ENCODE results near the gene RAPGEF2. TPM values are rescaled to one million over a fixed set of nuclear protein-coding genes. Genes with fewer than 3 reads are reported as not detected.

The RAPGEF2 gene
- total and polyA plus RNA-seq, 9 of the 15 experiments (the other 6 are each of a cell fraction or from before 2014, with no cell fraction given) = 3.1 to 32.6 (median 23.1) TPM

DNA sequence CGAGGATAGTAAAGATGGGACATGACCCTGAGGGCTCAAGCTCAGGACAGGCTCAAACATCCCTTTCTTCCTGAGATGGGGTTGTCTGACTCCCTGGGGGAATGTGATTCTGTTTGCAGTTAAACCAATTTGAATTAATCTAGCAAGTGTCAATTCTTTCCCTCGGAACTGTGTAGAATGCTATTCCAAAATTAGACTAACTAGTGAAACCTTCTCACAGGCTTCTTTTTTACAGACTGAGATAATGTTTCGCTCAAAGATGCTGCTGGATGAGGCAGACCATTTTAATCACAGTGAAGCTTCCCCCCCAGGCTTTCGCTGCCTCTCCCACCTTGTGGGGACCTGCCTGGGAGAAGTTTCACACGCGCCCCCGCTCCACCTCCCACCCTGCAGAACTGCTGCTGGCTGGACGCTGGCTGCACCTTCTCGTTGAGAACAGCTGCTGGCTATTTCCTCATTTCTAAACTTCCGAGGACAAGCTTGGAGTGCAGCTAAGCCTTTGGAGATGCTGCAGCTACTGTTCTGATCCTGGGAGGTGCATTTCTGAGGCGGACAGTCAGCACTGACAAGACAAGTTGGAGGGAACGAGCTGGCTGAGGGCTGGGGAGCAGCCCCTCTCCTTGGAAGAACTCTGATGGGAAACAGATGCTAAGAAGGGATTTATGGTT, 297.8 kb downstream of the RAPGEF2 start:
- no peaks in the 10 kb centered on the region for H3K9me1 ChIP-seq (ENCODE audit: control insufficient read depth, insufficient read depth, low read length)
- H2AFZ ChIP-seq (ENCODE audit: low read depth, low read length) = no peak overlapping the region
- no peaks in the 10 kb centered on the region for H3K79me2 ChIP-seq (ENCODE audit: control insufficient read depth, insufficient read depth, low read length)
- H3K4me1 ChIP-seq (replicated peaks in 1 of 2; ENCODE audit: control insufficient read depth in 2 of 2, insufficient read depth in 2 of 2, low read length in 2 of 2) = no peaks in the 10 kb centered on the region; a peak in 1 of 5 replicates
- in situ Hi-C loops (cut with MboI) (no loop called here), intact Hi-C loops (cut with micrococcal nuclease) (no loop called here)
- ATAC-seq (peak; percentile 33; the same call in 1 of the 3 replicates), FAIRE-seq (no peak), DNase-seq (ENCODE audit: extremely low read depth in 1 of 4, low spot score in 3 of 4) (no peak)
- no peaks in the 10 kb centered on the region for H3K36me3 ChIP-seq (ENCODE audit: control insufficient read depth, insufficient read depth, low read length)
- no TSS peak for BruUV-seq (replicated peaks)
- H3K27me3 ChIP-seq (ENCODE audit: control insufficient read depth in 2 of 2, insufficient read depth in 2 of 2, low read length in 2 of 2) = peaks cover 11 to 27% of the 10 kb centered on the region in 2 experiments
- H3K4me2 ChIP-seq (ENCODE audit: insufficient read depth, low read length) = no peak overlapping the region
- TF ChIP-seq SMAD2 (IDR thresholded peaks at IDR 0.05; ENCODE audit: low read depth, low read length) (no peak), CREBBP (IDR thresholded peaks at IDR 0.05; ENCODE audit: low read depth, low read length) (no peak), TEAD2 (tag; IDR thresholded peaks at IDR 0.05) (no peak), MTA2 (IDR thresholded peaks at IDR 0.05; ENCODE audit: low read depth) (no peak), STAT5A (IDR thresholded peaks at IDR 0.05; ENCODE audit: borderline replicate concordance, low read length) (no peak), ZNF551 (CRISPR knock-in tag; IDR thresholded peaks at IDR 0.05) (no peak), ZNF143 (CRISPR knock-in tag; IDR thresholded peaks at IDR 0.05) (no peak)
- no peak overlapping the region for H3K27ac ChIP-seq (ENCODE audit: extremely low read depth, low read depth, low read length)
- H4K20me1 ChIP-seq (replicated peaks; ENCODE audit: control insufficient read depth, insufficient read depth, low read length) = 0 out of 2 replicates have a peak, but pooled peaks cover 3% of the 10 kb centered on the region
- no peaks in the 10 kb centered on the region for H3K9me3 ChIP-seq (replicated peaks; ENCODE audit: control insufficient read depth, insufficient read depth, low read depth, low read length)
- ChIA-PET POLR2A (no interaction called here), CTCF (ENCODE audit: low intra/inter-chr PET ratio) (no interaction called here)
- WGBS (ENCODE audit: insufficient coverage, low coverage, missing lambda C conversion rate) = 3% methylated on average over 12 of the region's 12 CpGs
- H3K9ac ChIP-seq (ENCODE audit: insufficient read depth in 1 of 2, low read depth in 2 of 2, low read length in 2 of 2) = no peak overlapping the region
- no peak overlapping the region for H3K4me3 ChIP-seq
